Erythroblast (primary cell): Measurements from ENCODE around the gene MSANTD1.
"Not testable (repeated sequence)": the region's sequence is repeated elsewhere in the genome, so short reads cannot be mapped to it uniquely, and the experiment has no call there.

Experiments
- DNase-seq, 2 experiments: peaks; one replicate each; lab custom pipeline; 2025; lab: John Stamatoyannopoulos, UW
- GATA1 ChIP-seq: IDR thresholded peaks from 2 replicates; pipeline ENCODE4 v1.6.1; 2011; ENCODE audit warnings: low read depth, mild to moderate bottlenecking, control low read depth, low read length, moderate library complexity
- POLR2A ChIP-seq: IDR thresholded peaks from 2 replicates; pipeline ENCODE4 v1.6.1; 2011; ENCODE audit warnings: mild to moderate bottlenecking, low read length

The MSANTD1 gene

GRCh38 chr4:3293401-3294391, 44.7 kb downstream of the MSANTD1 start:
- peak in 1 of 2 experiments; percentile 25 for DNase-seq
- TF ChIP-seq POLR2A, result no peak
- TF ChIP-seq GATA1, result no peak

- TF ChIP-seq GATA1 (no peak), POLR2A (no peak)
- DNase-seq, result peak in 1 of 2 experiments; percentile 22
Observed at GRCh38 chr4:3294401-3295241, 45.7 kb downstream of the MSANTD1 start.

GRCh38 chr4:3295837-3296624, 47.1 kb downstream of the MSANTD1 start:
- no peak for DNase-seq
- TF ChIP-seq POLR2A (no peak), GATA1 (no peak)

- no peak for DNase-seq
- TF ChIP-seq POLR2A (no peak), GATA1 (no peak)
Observed at GRCh38 chr4:3296651-3297050, 47.7 kb downstream of the MSANTD1 start.

GRCh38 chr4:3297066-3297859, 48.3 kb downstream of the MSANTD1 start:
- TF ChIP-seq GATA1 (no peak), POLR2A (no peak)
- no peak for DNase-seq

GRCh38 chr4:3299122-3299975, 50.4 kb downstream of the MSANTD1 start:
- no peak for TF ChIP-seq GATA1
- no peak for TF ChIP-seq POLR2A
- no peak for DNase-seq

- no peak for DNase-seq
- TF ChIP-seq GATA1, result no peak
- no peak for TF ChIP-seq POLR2A
Observed at GRCh38 chr4:3299976-3300671, 51.2 kb downstream of the MSANTD1 start.

- DNase-seq, result not testable (repeated sequence)
Observed at GRCh38 chr4:3300882-3301281, 51.9 kb downstream of the MSANTD1 start.

- DNase-seq, result no peak
- TF ChIP-seq GATA1 (no peak), POLR2A (no peak)
Observed at GRCh38 chr4:3301450-3302172, 52.7 kb downstream of the MSANTD1 start.

- no peak for TF ChIP-seq POLR2A
- TF ChIP-seq GATA1, result no peak
- no peak for DNase-seq
Observed at GRCh38 chr4:3302173-3302785, 53.3 kb downstream of the MSANTD1 start.
